ENCODE measurements around the gene RAX2.

RAX2 gene

DNA sequence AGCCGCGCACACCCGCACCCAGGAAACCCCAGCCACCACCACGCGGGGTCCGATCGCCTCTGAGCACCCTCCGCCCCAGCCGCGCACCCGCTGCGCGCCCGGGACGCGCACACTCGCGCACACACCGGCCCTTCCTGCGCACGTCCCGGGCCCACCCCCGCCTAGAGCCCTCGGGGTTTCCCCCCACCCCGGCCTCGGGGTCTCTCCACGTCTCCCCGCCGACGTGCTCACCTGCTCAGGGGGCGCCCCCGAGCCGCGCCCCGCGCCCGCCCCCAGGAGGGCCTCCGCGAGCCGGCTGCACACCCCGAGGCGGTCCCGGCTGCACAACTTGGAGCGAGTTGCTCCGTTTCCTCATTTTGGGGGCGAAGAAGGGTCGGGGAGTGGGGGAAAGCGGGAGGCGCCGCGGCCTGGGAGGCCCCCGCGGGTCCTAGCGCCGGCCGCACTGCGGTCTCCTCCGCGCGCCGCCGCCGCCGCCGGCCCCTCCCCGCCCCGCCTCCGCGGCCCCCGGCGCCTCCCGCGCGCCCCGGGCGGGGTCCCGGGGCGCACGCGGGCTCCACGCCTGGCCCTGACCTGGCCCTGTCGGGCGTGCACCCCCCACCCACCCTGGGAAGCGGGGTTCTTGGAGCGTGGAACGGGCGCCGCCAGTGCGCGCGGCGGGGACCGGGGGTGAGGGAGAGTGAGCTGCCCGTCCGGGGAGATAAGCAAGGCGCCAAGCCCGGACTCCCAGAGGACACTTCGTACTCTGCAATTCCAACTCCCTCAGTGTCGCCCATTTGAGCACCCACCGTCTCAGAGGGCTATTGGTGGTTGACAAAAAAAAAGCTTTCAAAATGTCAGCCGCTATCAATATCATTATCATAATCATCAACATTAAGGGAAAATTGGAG, 14.2 kb upstream of the RAX2 start, which contains the start of gene MATK:
Gene MATK (minus strand): TSS at position 444 of the 887 bp plus-strand sequence. CDS start 1,246 bp downstream, outside the sequence.
- TF ChIP-seq, protein P1, sequence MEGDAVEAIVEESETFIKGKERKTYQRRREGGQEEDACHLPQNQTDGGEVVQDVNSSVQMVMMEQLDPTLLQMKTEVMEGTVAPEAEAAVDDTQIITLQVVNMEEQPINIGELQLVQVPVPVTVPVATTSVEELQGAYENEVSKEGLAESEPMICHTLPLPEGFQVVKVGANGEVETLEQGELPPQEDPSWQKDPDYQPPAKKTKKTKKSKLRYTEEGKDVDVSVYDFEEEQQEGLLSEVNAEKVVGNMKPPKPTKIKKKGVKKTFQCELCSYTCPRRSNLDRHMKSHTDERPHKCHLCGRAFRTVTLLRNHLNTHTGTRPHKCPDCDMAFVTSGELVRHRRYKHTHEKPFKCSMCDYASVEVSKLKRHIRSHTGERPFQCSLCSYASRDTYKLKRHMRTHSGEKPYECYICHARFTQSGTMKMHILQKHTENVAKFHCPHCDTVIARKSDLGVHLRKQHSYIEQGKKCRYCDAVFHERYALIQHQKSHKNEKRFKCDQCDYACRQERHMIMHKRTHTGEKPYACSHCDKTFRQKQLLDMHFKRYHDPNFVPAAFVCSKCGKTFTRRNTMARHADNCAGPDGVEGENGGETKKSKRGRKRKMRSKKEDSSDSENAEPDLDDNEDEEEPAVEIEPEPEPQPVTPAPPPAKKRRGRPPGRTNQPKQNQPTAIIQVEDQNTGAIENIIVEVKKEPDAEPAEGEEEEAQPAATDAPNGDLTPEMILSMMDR (conservative IDR thresholded peaks at IDR 0.05) = no peak
- no peak for TF ChIP-seq ZFX (IDR thresholded peaks at IDR 0.05)
- no peak within 1 kb of the TSS for H3K27ac ChIP-seq

DNA sequence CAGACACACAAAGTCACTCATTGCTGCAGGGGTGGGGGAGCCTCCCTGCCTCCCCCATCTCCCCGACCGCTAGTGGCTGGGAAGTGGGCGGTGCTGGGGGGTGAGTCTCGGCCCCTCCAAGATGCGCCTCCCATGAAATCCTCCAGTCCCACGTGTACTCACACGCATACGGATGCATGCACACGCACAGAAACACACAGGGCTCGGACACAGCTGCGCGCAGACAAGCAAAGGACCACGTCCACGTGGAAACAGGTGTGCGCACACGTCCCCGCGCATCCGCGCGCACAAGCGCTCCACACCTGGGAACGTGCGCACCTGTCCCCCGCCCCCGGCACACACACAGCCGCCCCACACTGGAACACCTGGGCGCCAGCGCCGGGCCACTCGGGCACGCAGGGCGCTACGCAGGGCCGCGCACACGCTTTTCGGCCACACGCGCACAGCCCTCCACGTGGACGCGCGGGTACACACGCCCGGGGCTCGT, 13.5 kb upstream of the RAX2 start:
- no peak overlapping the region for H3K27ac ChIP-seq
- no peak for TF ChIP-seq ZFX (IDR thresholded peaks at IDR 0.05)
- TF ChIP-seq, protein P1 (conservative IDR thresholded peaks at IDR 0.05) = no peak

GRCh38 chr19:3784607-3785450, 12.8 kb upstream of the RAX2 start:
- no peak overlapping the region for H3K27ac ChIP-seq
- TF ChIP-seq ZFX (IDR thresholded peaks at IDR 0.05) = no peak
- TF ChIP-seq, protein P1 (conservative IDR thresholded peaks at IDR 0.05) = no peak

DNA sequence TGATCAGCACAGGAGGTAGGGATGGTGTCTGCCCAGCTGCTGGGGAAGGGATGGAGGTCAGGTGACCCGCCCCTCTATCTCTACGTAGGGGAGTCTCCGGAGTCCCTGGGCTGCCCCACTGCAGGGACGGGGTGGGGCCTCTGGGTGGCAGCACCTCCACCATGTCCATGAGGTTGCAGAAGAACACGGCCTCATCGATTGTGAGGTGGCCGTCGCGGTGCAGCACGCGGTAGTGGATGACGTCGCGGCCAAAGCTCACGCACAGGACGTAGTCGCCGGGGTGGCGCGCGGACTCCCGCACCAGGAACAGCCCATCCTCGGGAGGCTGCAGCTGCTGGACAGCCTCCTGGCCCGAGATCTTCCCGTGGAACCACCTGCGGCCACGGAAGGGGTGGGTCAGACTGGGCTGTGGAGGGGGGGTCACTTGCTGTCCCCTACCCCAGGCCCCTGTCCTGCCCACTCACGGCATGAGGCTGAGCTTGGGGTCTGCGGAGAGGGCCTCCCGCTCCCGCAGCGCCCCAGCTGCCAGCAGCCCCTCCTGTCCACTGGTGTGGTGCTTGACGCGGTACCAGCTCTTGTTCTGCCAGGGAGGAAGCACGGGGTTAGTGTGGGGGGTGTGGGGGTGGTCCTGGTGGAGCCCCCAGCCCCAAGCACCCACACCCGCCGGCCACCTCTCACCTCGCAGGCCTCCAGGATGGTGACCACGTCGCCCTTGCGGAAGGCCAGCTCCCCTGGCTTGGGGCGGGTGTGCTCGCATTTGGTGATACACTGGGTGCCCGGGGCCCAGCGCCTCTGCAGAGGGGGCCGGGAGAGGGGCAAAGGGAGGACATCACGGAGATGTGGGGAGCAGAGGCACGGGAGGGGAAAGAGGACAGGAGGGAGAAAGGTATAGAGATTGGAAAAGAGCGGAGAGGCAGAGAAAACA, 11.9 kb upstream of the RAX2 start:
- TF ChIP-seq ZFX (IDR thresholded peaks at IDR 0.05) = no peak
- TF ChIP-seq, protein P1 (conservative IDR thresholded peaks at IDR 0.05) = no peak; the same call in 1 of the 2 replicates
- no peak overlapping the region for H3K27ac ChIP-seq

- H3K27ac ChIP-seq = no peak overlapping the region
- TF ChIP-seq ZFX (IDR thresholded peaks at IDR 0.05) = no peak
- TF ChIP-seq, protein P1 (conservative IDR thresholded peaks at IDR 0.05) = no peak
These were observed 10.9 kb upstream of the RAX2 start for GRCh38 chr19:3782903-3783302.

DNA sequence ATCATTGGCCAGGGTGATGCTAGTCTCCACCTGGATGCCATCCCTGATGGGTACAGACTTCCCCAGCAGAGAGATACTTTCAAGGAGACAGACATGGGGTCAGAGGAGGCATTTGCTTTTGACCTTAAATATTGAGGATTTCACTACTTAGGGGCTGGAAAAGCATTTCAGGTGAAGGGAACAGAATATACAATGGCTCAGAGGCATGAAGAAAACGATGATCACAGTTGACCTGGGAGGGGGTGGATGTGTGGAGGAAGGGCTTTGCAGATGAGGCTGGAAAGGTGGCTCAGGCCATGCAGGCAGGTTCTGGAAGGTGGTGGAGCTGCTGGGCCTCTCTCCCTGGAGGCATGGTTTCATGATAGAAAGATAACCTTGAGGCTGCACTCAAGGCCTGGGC, 10.3 kb upstream of the RAX2 start:
- H3K27ac ChIP-seq = no peak overlapping the region
- 0 out of 2 replicates have a peak, but pooled peaks have one; percentile 8 for TF ChIP-seq ZFX (IDR thresholded peaks at IDR 0.05)
- TF ChIP-seq, protein P1 (conservative IDR thresholded peaks at IDR 0.05) = no peak
